Hematopoietic multipotent progenitor cell treated with erythropoietin and hydrocortisone succinate and interleukin-3 and kit ligand, for 15 days (in vitro differentiated cells): ENCODE measurements around the gene MGME1.

Experiments used
- DNase-seq: peaks from one replicate; pipeline ENCODE4 v3.0.0-alpha.2; 2015; ENCODE audit warnings: low spot score

The MGME1 gene

GRCh38 chr20:17968366-17969277 lies at the start of gene MGME1, which contains the start of gene SNX5:
TSS of gene MGME1 (plus strand) at chr20:17969018. CDS start at chr20:17969860, 842 bp downstream.
TSS of gene SNX5 (minus strand) at chr20:17968794. CDS start at chr20:17968425, 369 bp downstream.
- DNase-seq = peak; percentile 99

- no peak for DNase-seq
These were observed 49.7 kb upstream of the MGME1 start for GRCh38 chr20:17919149-17919548.

GRCh38 chr20:17921774-17922173 lies 47.0 kb upstream of the MGME1 start:
- DNase-seq = no peak

- no peak for DNase-seq
These were observed 43.5 kb upstream of the MGME1 start for GRCh38 chr20:17925141-17925939.

GRCh38 chr20:17925940-17926300 lies 42.9 kb upstream of the MGME1 start:
- DNase-seq = no peak

- DNase-seq = no peak
These were observed 40.6 kb upstream of the MGME1 start for GRCh38 chr20:17928211-17928611.

GRCh38 chr20:17928633-17929311 lies 40.0 kb upstream of the MGME1 start:
- DNase-seq = no peak

- DNase-seq = no peak
These were observed 37.3 kb upstream of the MGME1 start for GRCh38 chr20:17931513-17931912.

- no peak for DNase-seq
These were observed 36.4 kb upstream of the MGME1 start for GRCh38 chr20:17932396-17932795.

GRCh38 chr20:17933121-17933520 lies 35.7 kb upstream of the MGME1 start:
- DNase-seq = no peak

GRCh38 chr20:17933711-17934110 lies 35.1 kb upstream of the MGME1 start:
- DNase-seq = no peak

- no peak for DNase-seq
These were observed 34.5 kb upstream of the MGME1 start for GRCh38 chr20:17934141-17934862.

GRCh38 chr20:17935186-17935585 lies 33.6 kb upstream of the MGME1 start:
- DNase-seq = no peak

GRCh38 chr20:17935761-17936160 lies 33.1 kb upstream of the MGME1 start:
- no peak for DNase-seq

GRCh38 chr20:17936286-17936760 lies 32.5 kb upstream of the MGME1 start:
- DNase-seq = no peak

GRCh38 chr20:17936761-17937732 lies 31.8 kb upstream of the MGME1 start:
- no peak for DNase-seq

GRCh38 chr20:17938871-17939619 lies 29.8 kb upstream of the MGME1 start:
- peak; percentile 55 for DNase-seq

- DNase-seq = no peak
These were observed 29.1 kb upstream of the MGME1 start for GRCh38 chr20:17939622-17940223.
